Testis (tissue), 3 donors: ENCODE data around the gene SLC4A8. TPM values are rescaled to one million over a fixed set of nuclear protein-coding genes. Genes with fewer than 3 reads are reported as not detected.

Experiments
- DNase-seq: peaks from one replicate; pipeline ENCODE4 v3.0.0-alpha.2; 2019
- H3K27ac ChIP-seq, 2 donors: fragments of 200-600 bp; sonication (generic); one replicate each; pipeline ENCODE4 v1.5.1; 2019
- H3K27me3 ChIP-seq: fragments of 200-600 bp; sonication (generic); one replicate; pipeline ENCODE4 v1.5.1; 2019
- H3K36me3 ChIP-seq: fragments of 200-600 bp; sonication (generic); one replicate; pipeline ENCODE4 v1.5.1; 2017; ENCODE audit warnings: low read depth; ENCODE audit errors: missing control alignments
- H3K4me1 ChIP-seq: fragments of 200-600 bp; sonication (generic); one replicate; pipeline ENCODE4 v1.5.1; 2019
- H3K4me3 ChIP-seq, 2 donors: fragments of 200-600 bp; sonication (generic); one replicate each; pipeline ENCODE4 v1.5.1; 2017 to 2019
- H3K9me3 ChIP-seq: fragments of 200-600 bp; sonication (generic); one replicate; pipeline ENCODE4 v1.5.1; 2017
- CTCF ChIP-seq, 3 experiments: fragments of 450-650 bp in 2 of 3; fragments of 200-600 bp in 1 of 3; sonication (generic) in 1 of 3; IDR thresholded peaks; one replicate each; pipeline ENCODE4 v1.5.1; 2016 to 2019; ENCODE audit warnings: antibody characterized with exemption in 3 of 3, mild to moderate bottlenecking in 2 of 3, moderate library complexity in 1 of 3
- POLR2A ChIP-seq: fragments of 450-650 bp; IDR thresholded peaks from one replicate; pipeline ENCODE4 v1.6.1; 2017; ENCODE audit warnings: antibody characterized with exemption, mild to moderate bottlenecking, moderate library complexity
- WGBS, 2 donors: methylation state at CpG; one replicate each; pipeline ENCODE4 v1.1.5; 2018; 5-methylcytosine and 5-hydroxymethylcytosine counted together
- intact Hi-C: fragments of 100-400 bp; cut with DNase I; formaldehyde crosslinking; loops from one replicate; pipeline ENCODE4 v1.15.1; 2023; ENCODE audit warnings: low total_unique reads
- polyA plus RNA-seq: library from polyadenylated mRNA; stranded (reverse); fragments of 350-450 nt; fragmentation: Illumina TruSeq; extraction: RNeasy Lipid Tissue Mini Kit (QIAGEN cat#74804); gene quantifications from one replicate; pipeline ENCODE4 v1.2.3, GENCODE V29; 2014; ENCODE audit warnings: low read depth, low replicate concordance; ENCODE audit not compliant: insufficient read depth
- total RNA-seq, 2 donors: library from RNA; depleted of rRNA; stranded (reverse); fragments of >200 nt; gene quantifications; one replicate each; pipeline ENCODE4 v1.2.3, GENCODE V29; 2016

SLC4A8 gene
- total and polyA plus RNA-seq, 3 donors from 2014 or later: 52.7 to 78.6 (median 63.7) TPM

GRCh38 chr12:51401020-51401419, 23.6 kb upstream of the SLC4A8 start:
- Histone ChIP-seq H3K9me3 (no peaks in the 10 kb centered on the region), H3K27me3 (no peaks in the 10 kb centered on the region), H3K27ac (no peak overlapping the region), H3K36me3 (no peaks in the 10 kb centered on the region), H3K4me1 (no peaks in the 10 kb centered on the region), H3K4me3 (no peak overlapping the region)
- no peak for DNase-seq
- WGBS, 2 donors: 70 to 79% methylated on average over 14 of the region's 14 CpGs
- intact Hi-C loops: no loop called here
- TF ChIP-seq POLR2A (no peak), CTCF (IDR thresholded peaks at IDR 0.05) (no peak)

- DNase-seq: no peak
- Histone ChIP-seq H3K27me3 (no peaks in the 10 kb centered on the region), H3K27ac (no peak overlapping the region), H3K9me3 (no peaks in the 10 kb centered on the region), H3K36me3 (no peaks in the 10 kb centered on the region), H3K4me3 (no peak overlapping the region), H3K4me1 (no peaks in the 10 kb centered on the region)
- 74 to 75% methylated on average over 13 of the region's 13 CpGs for WGBS, 2 donors
- intact Hi-C loops: no loop called here
- TF ChIP-seq POLR2A: no peak
- TF ChIP-seq CTCF (IDR thresholded peaks at IDR 0.05): no peak
These were observed 23.1 kb upstream of the SLC4A8 start for GRCh38 chr12:51401486-51401885.

GRCh38 chr12:51401900-51402299, 22.7 kb upstream of the SLC4A8 start:
- 0 to 38% methylated on average over 1 of the region's 1 CpG for WGBS, 2 donors
- Histone ChIP-seq H3K27ac (no peak overlapping the region), H3K4me3 (no peak overlapping the region), H3K36me3 (no peaks in the 10 kb centered on the region), H3K4me1 (no peaks in the 10 kb centered on the region), H3K9me3 (no peaks in the 10 kb centered on the region), H3K27me3 (no peaks in the 10 kb centered on the region)
- intact Hi-C loops: no loop called here
- no peak for DNase-seq
- TF ChIP-seq CTCF (IDR thresholded peaks at IDR 0.05) (no peak), POLR2A (no peak)

- Histone ChIP-seq H3K36me3 (no peaks in the 10 kb centered on the region), H3K4me3 (no peak overlapping the region), H3K4me1 (no peaks in the 10 kb centered on the region), H3K27ac (no peak overlapping the region), H3K27me3 (no peaks in the 10 kb centered on the region), H3K9me3 (no peaks in the 10 kb centered on the region)
- 95 to 97% methylated on average over 6 of the region's 6 CpGs for WGBS, 2 donors
- intact Hi-C loops: no loop called here
- DNase-seq: no peak
- TF ChIP-seq CTCF (IDR thresholded peaks at IDR 0.05) (no peak), POLR2A (no peak)
These were observed 21.5 kb upstream of the SLC4A8 start for GRCh38 chr12:51403159-51403558.

GRCh38 chr12:51403681-51404136, 20.9 kb upstream of the SLC4A8 start:
- TF ChIP-seq CTCF (IDR thresholded peaks at IDR 0.05) (no peak), POLR2A (no peak)
- H3K27me3 ChIP-seq: no peaks in the 10 kb centered on the region
- H3K9me3 ChIP-seq: no peaks in the 10 kb centered on the region
- no peak overlapping the region for H3K27ac ChIP-seq
- intact Hi-C loops: no loop called here
- H3K4me1 ChIP-seq: no peaks in the 10 kb centered on the region
- peak; percentile 21 for DNase-seq
- 81 to 85% methylated on average over 4 of the region's 4 CpGs for WGBS, 2 donors
- no peaks in the 10 kb centered on the region for H3K36me3 ChIP-seq
- no peak overlapping the region for H3K4me3 ChIP-seq
